Bronchial epithelial cell (primary cell): ENCODE results near the gene GNAL. TPM values are rescaled to one million over a fixed set of nuclear protein-coding genes. Genes with fewer than 3 reads are reported as not detected.

Experiments
- DNase-seq: peaks from one replicate; pipeline ENCODE4 v3.0.0-alpha.2; 2010; ENCODE audit warnings: low read depth
- FAIRE-seq: peaks from 2 replicates; lab custom pipeline; 2011; peaks lifted over from hg19 to GRCh38; lab: Jason Lieb, UNC
- H3K27me3 ChIP-seq: 2 replicates; pipeline ENCODE4 v1.5.1; 2011; ENCODE audit warnings: low read length; ENCODE audit not compliant: control insufficient read depth, insufficient read depth
- H3K36me3 ChIP-seq: 2 replicates; pipeline ENCODE4 v1.5.1; 2011; ENCODE audit warnings: low read length; ENCODE audit not compliant: control insufficient read depth, insufficient read depth
- H3K4me3 ChIP-seq: 2 replicates; pipeline ENCODE4 v1.5.1; 2011; ENCODE audit warnings: mild to moderate bottlenecking, low read depth, low read length, control low read depth
- CTCF ChIP-seq: IDR thresholded peaks from 2 replicates; pipeline ENCODE4 v1.5.1; 2011; ENCODE audit warnings: mild to moderate bottlenecking, moderate library complexity, low read length, control low read depth, inconsistent platforms; ENCODE audit not compliant: insufficient read depth, severe bottlenecking
- total RNA-seq: library from RNA; depleted of rRNA; stranded (reverse); fragments of >200 nt; gene quantifications from 2 replicates; pipeline ENCODE4 v1.2.1, GENCODE V29; 2014

GNAL gene
- total RNA-seq, 1 donor from 2014 or later, result 10.8 TPM

GRCh38 chr18:11669271-11669947 is 19.7 kb upstream of the GNAL start:
- Histone ChIP-seq H3K27me3 (no peaks in the 10 kb centered on the region), H3K36me3 (no peaks in the 10 kb centered on the region), H3K4me3 (no peak overlapping the region)
- peak; percentile 62 for FAIRE-seq
- TF ChIP-seq CTCF, result no peak
- peak; percentile 85 for DNase-seq

- no peak for DNase-seq
- H3K36me3 ChIP-seq, result no peaks in the 10 kb centered on the region
- no peaks in the 10 kb centered on the region for H3K27me3 ChIP-seq
- FAIRE-seq, result no peak
- TF ChIP-seq CTCF, result no peak
- H3K4me3 ChIP-seq, result no peak overlapping the region
Measured at GRCh38 chr18:11669948-11670275, 19.2 kb upstream of the GNAL start.

DNA sequence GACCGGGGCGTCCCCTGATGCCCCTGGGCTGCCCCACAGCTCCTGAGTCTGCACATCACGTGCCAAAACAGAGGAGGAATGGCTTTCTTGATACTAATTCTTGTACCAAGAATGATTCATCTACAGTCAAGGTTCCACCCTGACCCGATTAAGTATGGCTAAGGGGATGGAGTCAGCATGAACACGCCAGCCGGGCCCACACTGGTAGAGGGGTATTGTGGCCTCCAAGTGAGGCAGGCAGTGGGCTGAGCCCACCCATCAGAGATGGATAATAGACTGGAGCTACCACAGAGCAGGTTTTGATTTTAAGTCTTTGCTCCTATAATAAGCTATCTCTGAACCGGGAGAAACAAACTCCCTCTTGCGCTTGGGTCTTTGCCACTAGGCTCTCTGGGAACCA is 17.9 kb upstream of the GNAL start:
- DNase-seq, result no peak
- TF ChIP-seq CTCF, result no peak
- H3K27me3 ChIP-seq, result no peaks in the 10 kb centered on the region
- H3K4me3 ChIP-seq, result no peak overlapping the region
- no peak for FAIRE-seq
- H3K36me3 ChIP-seq, result no peaks in the 10 kb centered on the region

- FAIRE-seq, result no peak
- TF ChIP-seq CTCF, result no peak
- H3K27me3 ChIP-seq, result no peaks in the 10 kb centered on the region
Measured at GRCh38 chr18:11672198-11672597, 16.9 kb upstream of the GNAL start.

DNA sequence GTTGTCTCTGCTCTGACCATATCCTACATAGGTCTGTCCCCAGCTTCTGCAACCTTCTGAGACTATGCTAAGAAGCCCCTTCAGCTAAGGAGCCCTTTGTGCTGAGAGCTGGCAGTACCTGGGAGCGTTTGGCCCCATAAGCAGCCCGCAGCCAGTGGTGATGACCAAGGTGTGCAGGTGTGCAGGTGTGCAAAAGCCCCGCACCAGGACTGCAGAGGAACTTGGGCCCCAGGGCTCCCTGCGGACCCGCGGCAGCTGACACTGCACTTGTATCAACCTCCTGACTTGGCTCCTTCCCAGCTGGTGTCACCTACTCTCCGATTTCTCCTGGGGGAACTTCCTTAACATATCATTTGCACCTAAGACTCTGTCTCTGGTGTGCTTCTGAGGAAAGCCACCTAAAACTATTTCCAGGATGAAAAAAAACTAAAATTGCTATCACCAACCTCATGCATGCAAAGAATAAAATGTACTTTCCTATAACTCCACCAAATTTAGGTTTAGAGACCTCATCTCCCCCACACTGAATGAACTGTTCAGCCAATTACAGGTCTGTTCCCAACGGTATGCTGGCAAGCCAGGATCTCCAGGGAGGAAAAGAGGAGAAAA is 16.1 kb upstream of the GNAL start:
- no peak for FAIRE-seq
- no peak for DNase-seq
- H3K36me3 ChIP-seq, result no peaks in the 10 kb centered on the region
- no peak for TF ChIP-seq CTCF
- H3K4me3 ChIP-seq, result no peak overlapping the region
- no peaks in the 10 kb centered on the region for H3K27me3 ChIP-seq

More at GRCh38 chr18:11672198-11672597, 16.9 kb upstream of the GNAL start:
- Histone ChIP-seq H3K4me3 (no peak overlapping the region), H3K36me3 (no peaks in the 10 kb centered on the region)
- no peak for DNase-seq
